Measurements from ENCODE around the gene ZSWIM8.

The ZSWIM8 gene

DNA sequence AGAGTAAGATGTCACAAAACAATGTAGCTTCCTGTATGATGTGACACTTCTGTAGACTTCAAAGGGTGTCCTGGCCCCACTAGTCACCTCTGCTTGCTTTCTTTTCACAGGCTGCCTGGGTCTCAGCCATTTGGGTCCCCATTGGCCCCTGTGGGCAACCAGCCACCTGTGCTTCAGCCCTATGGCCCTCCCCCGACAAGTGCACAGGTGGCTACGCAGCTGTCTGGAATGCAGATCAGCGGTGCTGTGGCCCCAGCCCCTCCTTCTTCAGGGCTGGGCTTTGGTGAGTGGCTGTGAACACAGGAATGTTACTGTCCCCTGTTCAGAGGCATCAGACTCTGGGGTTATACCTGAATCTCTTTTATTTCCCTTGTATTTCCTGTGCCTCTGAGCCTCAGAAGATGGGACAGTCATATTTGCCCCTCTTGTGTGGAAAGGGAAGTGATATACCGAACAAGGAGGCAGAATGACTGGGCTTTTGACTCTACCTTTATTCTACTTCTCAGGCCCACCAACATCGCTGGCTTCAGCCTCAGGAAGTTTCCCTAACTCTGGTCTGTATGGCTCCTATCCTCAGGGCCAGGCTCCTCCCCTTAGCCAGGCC lies 25.8 kb upstream of the ZSWIM8 start:
- Histone ChIP-seq H3K27me3 (ENCODE audit: insufficient read depth, low read length) (no peaks in the 10 kb centered on the region), H2AFZ (ENCODE audit: low read length, unreplicated experiment) (no peak overlapping the region), H3K79me2 (ENCODE audit: control insufficient read depth, insufficient read depth, low read length, unreplicated experiment) (peaks cover 5% of the 10 kb centered on the region), H3K4me1 (ENCODE audit: control insufficient read depth, insufficient read depth, low read length, unreplicated experiment) (peaks cover 16% of the 10 kb centered on the region), H3K36me3 (ENCODE audit: insufficient read depth, low read length) (peaks cover 32% of the 10 kb centered on the region), H3K4me3 (ENCODE audit: low read depth, low read length) (no peak overlapping the region), H3K27ac (ENCODE audit: low read depth, low read length) (no peak overlapping the region)

- no peak overlapping the region for H3K4me3 ChIP-seq (ENCODE audit: low read depth, low read length)
- H3K4me1 ChIP-seq (ENCODE audit: control insufficient read depth, insufficient read depth, low read length, unreplicated experiment): peaks cover 16% of the 10 kb centered on the region
- H3K27ac ChIP-seq (ENCODE audit: low read depth, low read length): no peak overlapping the region
- peaks cover 48% of the 10 kb centered on the region for H3K36me3 ChIP-seq (ENCODE audit: insufficient read depth, low read length)
- no peak overlapping the region for H2AFZ ChIP-seq (ENCODE audit: low read length, unreplicated experiment)
- no peaks in the 10 kb centered on the region for H3K27me3 ChIP-seq (ENCODE audit: insufficient read depth, low read length)
- H3K79me2 ChIP-seq (ENCODE audit: control insufficient read depth, insufficient read depth, low read length, unreplicated experiment): peaks cover 2% of the 10 kb centered on the region
These were observed 23.6 kb upstream of the ZSWIM8 start for GRCh38 chr10:73761781-73762180.

GRCh38 chr10:73762915-73763314 lies 22.5 kb upstream of the ZSWIM8 start:
- Histone ChIP-seq H3K79me2 (ENCODE audit: control insufficient read depth, insufficient read depth, low read length, unreplicated experiment) (peaks cover 2% of the 10 kb centered on the region), H3K36me3 (ENCODE audit: insufficient read depth, low read length) (peaks cover 51% of the 10 kb centered on the region), H3K27ac (ENCODE audit: low read depth, low read length) (no peak overlapping the region), H2AFZ (ENCODE audit: low read length, unreplicated experiment) (no peak overlapping the region), H3K27me3 (ENCODE audit: insufficient read depth, low read length) (no peaks in the 10 kb centered on the region), H3K4me3 (ENCODE audit: low read depth, low read length) (no peak overlapping the region), H3K4me1 (ENCODE audit: control insufficient read depth, insufficient read depth, low read length, unreplicated experiment) (peaks cover 16% of the 10 kb centered on the region)

GRCh38 chr10:73763343-73763742 lies 22.1 kb upstream of the ZSWIM8 start:
- H3K4me1 ChIP-seq (ENCODE audit: control insufficient read depth, insufficient read depth, low read length, unreplicated experiment): peaks cover 16% of the 10 kb centered on the region
- H3K27me3 ChIP-seq (ENCODE audit: insufficient read depth, low read length): no peaks in the 10 kb centered on the region
- H2AFZ ChIP-seq (ENCODE audit: low read length, unreplicated experiment): no peak overlapping the region
- peaks cover 51% of the 10 kb centered on the region for H3K36me3 ChIP-seq (ENCODE audit: insufficient read depth, low read length)
- no peak overlapping the region for H3K27ac ChIP-seq (ENCODE audit: low read depth, low read length)
- H3K4me3 ChIP-seq (ENCODE audit: low read depth, low read length): no peak overlapping the region
- H3K79me2 ChIP-seq (ENCODE audit: control insufficient read depth, insufficient read depth, low read length, unreplicated experiment): peaks cover 2% of the 10 kb centered on the region

DNA sequence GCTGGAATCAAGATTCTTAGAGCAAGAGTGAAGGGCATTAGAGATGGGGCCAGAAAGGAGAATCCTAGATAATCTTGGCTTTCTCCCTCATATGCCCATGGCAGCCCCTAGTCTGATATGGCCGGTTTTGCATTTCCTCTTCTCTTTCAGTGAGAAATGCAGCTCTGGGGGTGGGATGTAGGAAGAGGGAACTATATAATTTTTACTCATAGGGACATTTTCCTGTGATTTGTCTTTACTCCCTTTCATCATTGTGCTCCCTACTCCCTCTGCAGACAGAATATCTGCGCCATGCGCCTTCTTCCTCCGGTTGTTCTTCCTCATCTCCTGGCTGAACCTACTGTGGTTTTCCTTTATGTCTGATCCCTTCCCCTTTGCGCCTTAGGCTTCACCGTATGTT lies 20.3 kb upstream of the ZSWIM8 start:
- H3K27ac ChIP-seq (ENCODE audit: low read depth, low read length): no peak overlapping the region
- H3K36me3 ChIP-seq (ENCODE audit: insufficient read depth, low read length): peaks cover 47% of the 10 kb centered on the region
- H3K79me2 ChIP-seq (ENCODE audit: control insufficient read depth, insufficient read depth, low read length, unreplicated experiment): peaks cover 2% of the 10 kb centered on the region
- H3K4me1 ChIP-seq (ENCODE audit: control insufficient read depth, insufficient read depth, low read length, unreplicated experiment): peaks cover 16% of the 10 kb centered on the region
- H3K27me3 ChIP-seq (ENCODE audit: insufficient read depth, low read length): no peaks in the 10 kb centered on the region
- no peak overlapping the region for H3K4me3 ChIP-seq (ENCODE audit: low read depth, low read length)
- no peak overlapping the region for H2AFZ ChIP-seq (ENCODE audit: low read length, unreplicated experiment)

- H3K27me3 ChIP-seq (ENCODE audit: insufficient read depth, low read length): no peaks in the 10 kb centered on the region
- peaks cover 34% of the 10 kb centered on the region for H3K36me3 ChIP-seq (ENCODE audit: insufficient read depth, low read length)
- no peak overlapping the region for H3K27ac ChIP-seq (ENCODE audit: low read depth, low read length)
- H3K4me1 ChIP-seq (ENCODE audit: control insufficient read depth, insufficient read depth, low read length, unreplicated experiment): peaks cover 9% of the 10 kb centered on the region
- no peak overlapping the region for H2AFZ ChIP-seq (ENCODE audit: low read length, unreplicated experiment)
- H3K79me2 ChIP-seq (ENCODE audit: control insufficient read depth, insufficient read depth, low read length, unreplicated experiment): peaks cover 13% of the 10 kb centered on the region
- H3K4me3 ChIP-seq (ENCODE audit: low read depth, low read length): no peak overlapping the region
These were observed 16.5 kb upstream of the ZSWIM8 start for GRCh38 chr10:73768881-73769280.

DNA sequence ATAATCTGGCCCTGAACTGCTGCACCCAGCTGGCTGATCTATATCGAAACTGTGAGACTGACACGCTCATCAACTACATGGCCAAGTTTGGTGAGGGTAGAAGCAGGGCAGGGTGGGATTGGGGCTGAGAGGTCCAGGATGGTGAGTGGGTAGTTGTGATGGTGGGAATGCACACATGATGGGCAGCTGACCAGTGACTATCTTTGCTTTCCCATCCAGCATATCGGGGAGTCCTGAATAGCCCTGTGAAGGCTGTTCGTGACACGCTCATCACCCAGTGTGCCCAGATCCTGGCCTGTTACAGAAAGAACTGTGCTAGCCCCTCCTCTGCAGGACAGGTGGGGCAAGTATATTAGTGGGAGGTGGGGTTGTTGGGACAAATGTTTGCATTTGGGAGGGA lies 16.0 kb upstream of the ZSWIM8 start:
- H3K4me1 ChIP-seq (ENCODE audit: control insufficient read depth, insufficient read depth, low read length, unreplicated experiment): peaks cover 9% of the 10 kb centered on the region
- H2AFZ ChIP-seq (ENCODE audit: low read length, unreplicated experiment): no peak overlapping the region
- no peaks in the 10 kb centered on the region for H3K27me3 ChIP-seq (ENCODE audit: insufficient read depth, low read length)
- H3K36me3 ChIP-seq (ENCODE audit: insufficient read depth, low read length): peaks cover 32% of the 10 kb centered on the region
- H3K27ac ChIP-seq (ENCODE audit: low read depth, low read length): no peak overlapping the region
- H3K4me3 ChIP-seq (ENCODE audit: low read depth, low read length): no peak overlapping the region
- H3K79me2 ChIP-seq (ENCODE audit: control insufficient read depth, insufficient read depth, low read length, unreplicated experiment): peaks cover 18% of the 10 kb centered on the region

DNA sequence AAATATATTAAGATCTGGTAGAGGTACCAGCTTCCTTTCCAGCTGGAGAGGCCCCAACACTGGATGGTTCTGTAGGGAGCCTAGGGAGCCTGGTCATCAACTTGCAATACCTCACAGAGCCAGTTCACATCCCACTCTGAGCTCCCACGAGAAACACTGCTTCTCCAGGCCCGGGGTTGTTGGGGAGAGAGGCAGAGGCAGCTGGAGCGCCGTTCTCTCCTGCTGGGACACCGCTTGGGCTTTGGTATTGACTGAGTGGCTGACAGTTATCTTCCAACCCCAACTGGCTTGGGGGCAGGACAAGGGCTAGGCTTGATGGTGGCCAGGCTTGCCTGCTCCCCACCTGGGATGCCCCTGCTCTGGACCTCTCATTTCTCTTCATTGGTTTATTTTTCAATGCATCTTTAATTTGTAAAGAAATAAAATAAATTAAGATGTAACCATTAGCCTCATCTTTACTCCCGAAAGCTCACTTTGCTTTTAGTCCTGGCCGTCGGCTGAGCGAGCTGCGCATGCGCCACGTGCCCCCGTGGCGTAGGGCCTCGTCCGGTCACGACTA lies 13.6 kb upstream of the ZSWIM8 start:
- H3K27ac ChIP-seq (ENCODE audit: low read depth, low read length): peak overlapping the region; percentile 93
- H2AFZ ChIP-seq (ENCODE audit: low read length, unreplicated experiment): peak overlapping the region; percentile 81
- peak overlapping the region; percentile 96 for H3K4me3 ChIP-seq (ENCODE audit: low read depth, low read length)
- peaks cover 18% of the 10 kb centered on the region for H3K4me1 ChIP-seq (ENCODE audit: control insufficient read depth, insufficient read depth, low read length, unreplicated experiment)
- H3K36me3 ChIP-seq (ENCODE audit: insufficient read depth, low read length): peaks cover 19% of the 10 kb centered on the region
- no peaks in the 10 kb centered on the region for H3K27me3 ChIP-seq (ENCODE audit: insufficient read depth, low read length)
- peaks cover 37% of the 10 kb centered on the region for H3K79me2 ChIP-seq (ENCODE audit: control insufficient read depth, insufficient read depth, low read length, unreplicated experiment)

GRCh38 chr10:73772281-73773151 lies 12.9 kb upstream of the ZSWIM8 start:
- no peaks in the 10 kb centered on the region for H3K27me3 ChIP-seq (ENCODE audit: insufficient read depth, low read length)
- H2AFZ ChIP-seq (ENCODE audit: low read length, unreplicated experiment): peak overlapping the region; percentile 81
- H3K79me2 ChIP-seq (ENCODE audit: control insufficient read depth, insufficient read depth, low read length, unreplicated experiment): peaks cover 43% of the 10 kb centered on the region
- peak overlapping the region; percentile 93 for H3K27ac ChIP-seq (ENCODE audit: low read depth, low read length)
- peak overlapping the region; percentile 96 for H3K4me3 ChIP-seq (ENCODE audit: low read depth, low read length)
- H3K36me3 ChIP-seq (ENCODE audit: insufficient read depth, low read length): peaks cover 20% of the 10 kb centered on the region
- H3K4me1 ChIP-seq (ENCODE audit: control insufficient read depth, insufficient read depth, low read length, unreplicated experiment): peaks cover 18% of the 10 kb centered on the region

- Histone ChIP-seq H2AFZ (ENCODE audit: low read length, unreplicated experiment) (peak overlapping the region; percentile 46), H3K36me3 (ENCODE audit: insufficient read depth, low read length) (peaks cover 20% of the 10 kb centered on the region), H3K4me1 (ENCODE audit: control insufficient read depth, insufficient read depth, low read length, unreplicated experiment) (peaks cover 18% of the 10 kb centered on the region), H3K4me3 (ENCODE audit: low read depth, low read length) (peak overlapping the region; percentile 96), H3K27ac (ENCODE audit: low read depth, low read length) (peak overlapping the region; percentile 93), H3K79me2 (ENCODE audit: control insufficient read depth, insufficient read depth, low read length, unreplicated experiment) (peaks cover 43% of the 10 kb centered on the region), H3K27me3 (ENCODE audit: insufficient read depth, low read length) (no peaks in the 10 kb centered on the region)
These were observed 12.1 kb upstream of the ZSWIM8 start for GRCh38 chr10:73773152-73773879.
